Kidney tubule cell (primary cell): Measurements from ENCODE around the gene RIC3.

Experiments used
- DNase-seq: peaks from one replicate; pipeline ENCODE4 v3.0.0-alpha.2; 2018; ENCODE audit warnings: low spot score

The RIC3 gene

DNA sequence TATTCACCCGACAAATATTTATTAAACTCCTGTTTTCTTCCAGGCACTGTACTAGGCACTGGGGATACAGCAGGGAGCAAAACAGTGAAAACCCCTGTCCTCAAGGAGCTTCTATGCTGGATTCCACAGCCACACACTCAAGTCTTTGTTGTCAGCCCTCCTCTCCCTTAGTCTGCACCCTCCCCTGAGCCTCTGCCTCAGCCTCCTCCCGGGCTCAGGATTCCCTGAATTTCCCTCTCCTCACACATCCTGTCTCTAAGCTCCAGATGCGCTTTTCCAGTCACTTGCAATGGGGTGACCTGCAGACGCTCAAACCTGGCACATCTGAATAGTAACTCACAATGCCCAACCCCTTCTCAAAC, 101.3 kb downstream of the RIC3 start:
- no peak for DNase-seq

DNA sequence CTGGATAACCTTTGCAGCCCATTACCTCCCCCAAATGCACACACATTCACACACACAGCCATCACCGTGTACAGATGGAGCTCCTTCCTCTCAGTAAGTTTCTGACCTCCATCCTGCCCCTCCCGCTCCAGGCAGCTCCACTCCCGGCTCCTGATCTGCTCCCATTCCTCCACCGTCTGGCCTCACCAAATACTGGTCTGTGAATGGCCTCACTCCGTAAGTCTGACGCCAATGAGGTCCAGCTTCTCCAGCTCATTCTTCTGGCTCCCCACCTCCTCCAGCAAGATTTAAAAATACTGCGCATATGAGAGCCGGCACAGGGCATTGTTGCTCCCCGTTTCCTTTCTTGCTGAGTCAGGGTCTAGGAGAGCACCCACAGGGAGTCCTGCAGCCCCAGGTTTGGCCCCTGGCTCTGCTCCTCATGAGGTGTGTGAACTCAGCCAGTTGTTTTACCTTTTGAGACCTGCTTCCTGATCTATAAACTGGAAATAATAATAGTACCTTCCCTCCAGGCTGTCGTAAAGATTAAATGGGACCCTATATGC, 101.8 kb downstream of the RIC3 start:
- no peak for DNase-seq

DNA sequence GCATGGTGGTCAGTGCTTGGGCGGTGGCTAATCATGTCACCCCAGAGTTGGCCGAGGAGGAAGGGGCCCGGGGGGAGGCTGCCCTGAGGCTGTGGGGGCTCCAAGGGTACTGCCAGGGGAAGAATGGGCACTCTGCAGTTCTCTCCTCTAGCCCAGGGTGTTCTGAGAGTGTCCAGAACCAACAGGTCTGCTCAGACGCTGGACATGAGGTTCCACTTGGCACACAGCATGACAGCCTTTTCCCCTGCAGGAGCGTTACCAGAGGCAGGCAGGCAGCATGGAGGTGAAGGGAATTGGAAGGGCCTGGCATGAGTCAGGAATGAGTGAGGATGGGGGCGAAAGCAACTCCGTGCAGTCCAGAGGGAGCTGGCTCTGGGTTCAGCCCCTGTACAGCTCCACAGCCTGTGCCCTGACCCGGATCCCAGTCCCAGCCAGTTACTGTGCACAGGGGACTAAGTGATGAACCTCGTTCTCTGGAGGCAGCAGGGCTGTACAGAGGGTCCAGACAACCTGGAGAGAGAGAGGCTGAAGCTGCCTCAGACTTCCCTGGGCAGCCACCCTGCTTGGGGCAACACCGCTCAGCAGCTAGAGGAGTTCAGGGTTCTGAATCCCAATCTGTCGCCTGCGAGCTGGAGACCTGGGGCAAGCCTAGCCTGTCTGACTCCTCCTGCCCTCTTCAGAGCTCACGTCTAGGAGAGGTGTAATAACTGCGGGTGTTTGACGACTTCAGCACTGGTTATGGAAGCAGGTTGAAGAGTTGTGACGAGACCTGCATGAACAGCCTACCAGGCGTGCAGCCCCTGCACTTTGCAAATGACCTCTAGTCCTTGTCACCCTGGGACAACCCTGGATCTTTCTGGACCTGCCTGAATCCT, 102.6 kb downstream of the RIC3 start:
- DNase-seq, result no peak

DNA sequence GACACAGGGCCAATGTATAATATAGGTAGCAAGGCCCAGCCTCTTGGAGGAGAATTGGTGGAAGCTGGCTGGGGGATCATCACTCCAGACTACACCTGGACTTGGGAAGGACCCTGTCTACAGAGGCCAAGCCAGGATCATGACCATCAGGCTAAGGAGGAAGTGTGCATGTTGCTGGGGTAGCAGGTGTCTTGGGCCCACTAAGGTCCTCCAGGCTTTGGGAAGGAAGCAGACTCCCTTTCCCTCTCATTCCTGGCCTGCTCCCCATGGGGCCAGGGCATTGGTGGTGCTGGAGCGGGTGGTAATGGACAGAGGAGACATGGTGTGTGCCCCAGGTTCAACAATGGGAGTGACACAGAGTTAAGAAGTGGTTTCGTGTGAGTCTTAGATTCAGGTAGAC, 103.8 kb downstream of the RIC3 start:
- no peak for DNase-seq

DNA sequence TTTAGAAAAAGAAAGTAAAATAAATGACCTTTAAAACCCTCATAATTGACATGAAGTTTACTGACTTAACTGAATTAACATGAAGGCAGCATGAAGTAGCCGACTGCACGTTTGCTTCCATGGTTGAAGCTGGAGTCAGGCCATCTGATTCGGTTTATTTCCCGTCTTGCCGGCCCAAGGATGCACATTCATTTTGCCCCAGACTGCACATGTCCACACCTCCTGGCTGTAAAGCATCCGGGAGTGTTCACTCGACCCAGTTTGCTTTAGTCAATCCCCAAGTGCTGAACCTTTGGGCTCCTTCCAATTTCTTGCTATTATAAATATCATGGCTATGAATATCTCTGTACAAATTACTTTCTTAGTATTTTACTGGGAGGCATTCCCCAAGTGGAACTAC, 105.5 kb downstream of the RIC3 start:
- no peak for DNase-seq

DNA sequence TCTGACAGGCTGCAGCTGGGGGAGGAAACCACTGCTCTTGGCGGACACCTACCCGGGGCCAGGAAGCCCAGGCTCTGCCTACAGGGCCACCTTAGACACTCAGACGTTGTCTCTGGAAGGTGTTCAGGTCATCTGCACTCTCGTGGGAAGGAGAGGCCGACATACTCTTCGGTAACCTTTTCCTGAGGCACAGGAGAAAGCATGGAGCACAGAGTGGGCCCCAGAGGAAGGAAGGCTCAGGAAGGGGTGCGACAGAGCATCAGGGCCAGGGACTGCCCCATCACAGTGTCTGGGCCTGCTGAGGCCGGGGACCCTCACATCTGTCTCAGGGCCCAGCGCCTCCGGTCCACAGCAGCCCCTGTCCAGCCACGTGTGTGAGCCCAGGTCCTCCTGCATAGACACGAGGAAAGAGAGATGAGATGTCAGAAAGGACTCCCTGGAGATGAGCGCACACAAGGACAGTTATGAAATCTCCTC, 106.0 kb downstream of the RIC3 start:
- DNase-seq, result no peak

DNA sequence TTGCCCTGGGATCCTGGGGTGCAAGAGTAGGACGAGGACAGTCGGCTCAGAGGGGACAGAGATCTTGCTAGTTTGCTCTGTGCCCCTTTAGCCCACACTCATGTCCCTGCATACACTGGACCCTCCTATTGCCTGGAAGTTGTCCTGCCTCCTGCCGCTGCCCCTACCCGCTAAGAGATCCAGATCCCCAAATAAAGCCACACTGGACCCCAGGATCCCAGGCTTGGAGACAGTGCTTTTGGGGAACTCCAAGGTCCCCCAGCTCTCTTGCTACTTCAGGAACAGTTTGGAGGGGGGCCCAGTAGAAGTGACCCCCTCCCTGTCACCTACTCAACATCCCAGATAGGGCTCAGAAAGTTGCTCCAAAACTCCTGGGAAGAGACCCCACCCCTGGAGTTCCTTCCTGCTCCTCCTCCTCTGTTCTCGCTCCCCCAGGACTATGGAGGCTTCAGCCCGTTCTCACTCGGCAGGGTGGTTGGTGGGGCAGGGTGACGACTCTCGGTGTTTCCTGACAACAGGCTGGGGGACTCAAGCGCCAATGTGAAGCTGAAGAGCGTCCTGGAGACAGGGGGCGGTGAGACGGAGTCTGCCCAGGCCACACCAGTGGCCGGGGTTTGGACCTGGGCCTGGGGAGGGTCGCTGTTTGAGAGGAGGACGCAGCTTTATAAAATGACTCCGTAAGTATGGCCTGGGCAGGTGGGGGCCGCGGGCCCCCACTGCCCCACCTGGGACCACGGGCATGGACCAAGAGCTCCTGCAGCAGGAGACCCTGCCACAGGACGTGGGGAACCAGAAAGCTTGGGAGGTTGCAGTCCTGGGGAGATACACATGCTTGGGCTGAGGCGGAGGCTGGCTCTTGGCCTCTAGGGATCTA, 107.0 kb downstream of the RIC3 start:
- no peak for DNase-seq

DNA sequence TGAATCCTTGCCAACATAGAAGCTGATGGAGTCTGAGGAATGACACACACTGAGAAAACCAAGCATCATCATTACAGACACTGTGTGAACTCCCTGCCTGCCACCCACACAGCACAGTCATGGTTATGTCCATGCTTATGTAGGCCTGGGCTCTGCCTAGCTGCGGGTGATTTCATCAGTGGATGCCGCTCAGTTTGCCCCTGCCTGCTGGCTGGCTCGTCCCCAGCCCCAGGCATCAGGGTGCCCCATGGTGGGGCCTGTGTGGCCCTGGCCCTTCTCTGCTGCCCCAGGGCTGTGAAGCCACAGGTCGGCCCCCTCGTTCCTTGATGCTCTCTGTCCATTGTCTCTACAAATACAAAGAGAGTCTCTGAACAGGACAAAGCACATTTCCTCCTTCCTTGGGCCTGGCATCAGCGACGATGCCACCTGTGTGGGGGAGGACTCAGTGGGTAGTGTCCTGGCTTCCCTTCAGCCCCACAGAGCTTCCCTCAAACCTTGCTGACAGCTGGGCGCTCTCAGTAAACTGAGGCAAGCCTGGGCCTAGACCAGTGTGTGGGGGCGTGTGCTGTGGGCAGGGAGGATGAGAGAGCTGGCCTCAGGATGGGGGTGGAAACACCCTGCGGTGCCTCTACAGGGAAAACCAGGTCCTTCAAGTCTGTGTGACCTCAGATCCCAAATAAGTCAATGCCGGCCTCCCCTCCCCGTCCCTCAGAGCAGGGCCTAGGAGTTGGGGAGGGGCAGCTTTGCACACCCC, 107.8 kb downstream of the RIC3 start:
- DNase-seq, result no peak

DNA sequence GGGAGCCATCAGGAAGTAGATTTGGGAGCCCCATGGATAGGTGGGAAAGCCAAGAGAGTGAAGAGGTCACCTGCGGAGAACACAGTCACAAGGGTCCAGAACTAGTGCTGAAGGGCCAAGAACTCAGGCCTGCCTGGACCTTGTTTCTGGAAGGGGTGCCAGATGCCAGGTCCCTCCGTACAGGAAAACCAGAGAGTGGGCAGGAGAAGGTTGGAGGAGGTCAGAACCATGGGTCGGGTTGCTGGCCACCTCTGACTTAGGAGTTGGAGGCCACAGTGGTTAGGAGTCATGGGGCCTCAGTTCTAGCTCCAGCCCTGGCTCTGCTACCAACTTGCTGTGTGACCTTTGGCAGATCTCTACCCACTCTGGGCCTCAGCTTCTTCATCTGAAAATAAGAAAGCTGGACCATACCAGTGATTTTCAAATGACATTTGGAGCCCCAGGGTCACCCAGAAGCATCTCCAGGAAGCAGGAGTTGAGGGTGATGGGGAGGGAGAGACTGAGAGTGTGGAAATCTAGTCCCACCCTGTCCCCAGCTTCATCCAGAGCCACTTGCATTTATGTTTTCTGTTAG, 108.6 kb downstream of the RIC3 start:
- DNase-seq, result no peak

DNA sequence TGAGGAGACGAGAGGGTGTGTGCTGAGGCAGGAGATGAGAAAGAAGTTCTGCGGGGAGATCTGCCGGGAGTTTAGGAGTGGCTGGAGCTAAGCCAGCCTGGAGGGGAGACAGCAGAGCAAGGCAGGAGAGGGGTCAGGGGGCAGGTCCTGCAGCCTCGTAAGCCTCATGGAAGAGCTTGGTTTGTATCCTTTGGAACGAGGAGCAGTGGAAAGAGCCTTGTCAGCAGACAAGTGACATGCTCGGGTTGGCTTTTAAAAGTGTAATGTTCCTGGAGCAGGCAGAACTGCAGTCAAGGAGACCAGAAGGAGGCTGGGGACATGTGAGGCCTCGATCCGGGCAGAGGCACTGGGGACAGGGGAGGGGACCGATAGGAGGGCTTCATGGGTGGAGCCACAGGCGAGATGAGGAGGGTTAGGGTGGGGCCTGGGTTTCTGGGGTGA, 109.2 kb downstream of the RIC3 start:
- no peak for DNase-seq

DNA sequence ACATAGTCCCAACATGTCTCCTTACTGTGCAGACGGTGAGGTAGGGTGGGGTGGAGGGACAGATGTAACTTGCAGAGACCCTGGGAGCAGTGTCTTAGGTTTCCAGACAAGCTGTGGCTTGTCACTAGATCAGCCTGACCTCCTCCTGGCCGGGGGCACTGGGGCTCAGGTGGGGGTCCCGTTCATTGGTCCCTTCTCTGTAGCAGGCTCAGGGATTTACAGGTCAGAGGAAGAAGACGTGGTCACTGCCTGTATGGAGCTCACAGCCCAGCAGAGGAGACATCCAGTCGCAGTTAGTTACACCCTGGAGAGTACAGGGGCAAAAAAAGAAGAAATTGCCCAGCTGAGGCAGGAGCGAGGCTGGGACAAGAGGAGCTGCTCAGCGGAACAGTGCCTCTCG, 109.8 kb downstream of the RIC3 start:
- no peak for DNase-seq

DNA sequence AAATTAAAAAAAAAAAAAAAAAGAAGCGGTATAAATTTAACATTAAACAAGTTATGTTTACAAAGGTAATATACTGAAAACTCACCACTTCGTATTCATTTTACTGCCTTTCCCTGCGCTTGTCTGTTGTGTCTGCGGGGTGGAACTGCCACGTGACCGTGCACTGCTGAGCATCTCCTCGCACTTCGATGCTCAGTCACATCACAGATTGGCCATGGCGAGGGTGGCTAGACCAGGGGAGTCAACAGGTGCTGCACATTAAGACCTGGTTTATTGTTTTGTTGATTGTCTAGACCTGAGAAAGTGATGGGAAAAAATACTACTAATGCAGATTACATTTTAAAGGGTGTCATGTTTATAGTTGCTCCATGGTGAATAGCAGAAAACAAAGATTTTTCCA, 110.6 kb downstream of the RIC3 start:
- DNase-seq, result no peak

DNA sequence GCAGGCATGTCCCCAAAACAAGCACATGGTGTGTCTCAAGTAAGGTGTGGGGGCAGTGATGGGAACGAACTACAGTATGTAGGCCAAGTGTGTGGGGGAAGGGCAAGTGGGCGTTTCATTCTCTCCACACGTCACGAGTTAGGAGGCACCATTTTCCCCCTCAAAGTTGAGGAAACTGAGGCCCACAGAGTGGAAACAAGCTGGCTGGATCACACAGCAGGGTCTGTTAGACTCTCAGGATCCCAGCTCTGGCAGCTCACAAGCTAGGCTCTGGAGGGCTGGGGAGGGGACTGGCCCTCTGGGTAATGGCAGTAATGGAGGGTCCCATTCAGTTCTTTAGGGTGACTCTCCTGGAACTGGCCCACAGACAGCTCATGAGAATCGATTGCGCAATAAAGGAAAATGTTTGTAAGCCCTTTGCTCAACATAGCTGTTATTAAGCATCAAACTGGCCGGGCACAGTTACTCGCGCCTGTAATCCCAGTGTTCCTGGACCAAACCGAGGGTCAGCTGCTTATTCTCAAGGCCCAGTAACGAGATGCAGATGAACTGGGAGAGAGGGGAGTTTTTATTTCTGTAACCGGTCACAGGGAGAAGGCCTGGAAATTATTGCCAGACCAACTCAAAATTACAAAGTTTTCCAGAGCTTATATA, 111.9 kb downstream of the RIC3 start:
- no peak for DNase-seq
